GM18526 (cell line): ENCODE data around the gene EDIL3.

Experiments used
- POLR2A ChIP-seq: IDR thresholded peaks from 3 replicates; pipeline ENCODE4 v1.6.1; 2011; ENCODE audit not compliant: insufficient read length; ENCODE audit errors: extremely low read depth

The EDIL3 gene

DNA sequence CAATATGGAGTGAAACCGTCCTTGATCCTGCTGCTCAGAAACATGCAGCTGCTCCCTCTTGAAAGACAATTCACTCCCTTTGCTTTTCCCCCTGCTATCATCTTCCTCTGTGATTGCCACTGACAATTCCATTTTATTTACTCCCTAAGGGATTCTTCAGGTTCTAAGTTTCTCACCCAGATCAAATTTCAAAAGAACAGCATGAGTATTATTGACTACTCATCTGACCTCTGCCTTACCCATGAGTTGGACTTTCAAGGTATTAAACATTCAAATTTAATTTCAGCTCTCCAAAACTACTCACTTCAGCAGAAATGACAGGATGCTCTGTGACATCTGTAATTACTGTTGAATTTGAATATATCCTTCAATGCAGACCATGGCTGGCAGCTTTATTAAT is 427.5 kb downstream of the EDIL3 start:
- no peak for TF ChIP-seq POLR2A

DNA sequence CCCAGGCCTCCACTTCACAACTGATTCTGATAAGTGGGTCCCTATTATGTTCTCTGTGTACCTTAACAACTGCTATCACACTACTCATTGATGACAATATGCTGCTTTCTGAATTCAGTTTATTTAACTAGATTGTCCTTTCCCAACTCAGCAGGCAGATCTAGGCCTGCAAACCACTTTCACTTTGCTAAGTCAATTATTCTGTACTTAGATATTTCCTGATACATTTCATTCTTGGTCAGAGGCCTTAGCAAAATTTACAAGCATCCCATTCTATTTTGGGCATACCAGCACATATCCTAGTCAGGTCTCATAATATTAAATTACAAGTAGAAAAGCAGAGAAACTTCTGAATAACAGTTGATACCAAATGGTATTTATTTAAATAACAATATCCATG is 428.3 kb downstream of the EDIL3 start:
- no peak for TF ChIP-seq POLR2A

DNA sequence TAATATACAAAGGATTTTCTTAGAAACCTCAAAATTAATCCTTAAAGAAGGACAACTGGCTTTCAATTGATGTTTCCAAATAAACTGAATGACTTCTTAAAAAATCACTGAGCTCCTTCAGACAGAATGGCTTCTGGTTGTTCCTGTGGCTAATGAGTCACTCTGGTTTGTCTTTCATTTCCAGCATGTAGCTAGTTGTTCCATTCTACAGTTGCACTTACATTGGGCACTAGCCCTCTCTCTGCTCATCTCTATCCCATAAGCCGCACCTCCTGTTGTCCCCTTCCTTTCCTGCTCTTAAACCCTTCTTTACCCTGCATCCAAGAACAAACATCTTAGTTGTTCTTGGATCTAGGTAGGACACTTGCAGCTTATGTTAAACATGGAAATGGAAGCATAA is 428.8 kb downstream of the EDIL3 start:
- TF ChIP-seq POLR2A = no peak

DNA sequence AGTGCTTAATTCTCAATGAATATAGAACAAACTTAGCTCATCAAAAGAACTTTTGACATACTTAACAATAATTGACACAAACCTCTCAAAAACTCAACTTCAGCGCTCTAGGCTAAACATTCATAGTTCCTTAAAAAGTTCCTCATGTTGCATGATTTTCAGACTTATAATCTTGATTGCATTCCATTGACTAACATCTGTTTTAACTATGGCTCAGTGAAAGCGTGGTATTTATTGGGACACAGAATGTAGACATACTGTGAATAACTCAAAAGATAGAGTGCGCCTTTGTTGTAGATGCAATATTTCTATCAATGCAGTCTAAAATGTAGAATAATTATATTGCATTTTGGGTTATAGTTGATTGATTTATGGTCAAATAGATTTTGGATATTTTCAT is 436.9 kb downstream of the EDIL3 start:
- TF ChIP-seq POLR2A = no peak

DNA sequence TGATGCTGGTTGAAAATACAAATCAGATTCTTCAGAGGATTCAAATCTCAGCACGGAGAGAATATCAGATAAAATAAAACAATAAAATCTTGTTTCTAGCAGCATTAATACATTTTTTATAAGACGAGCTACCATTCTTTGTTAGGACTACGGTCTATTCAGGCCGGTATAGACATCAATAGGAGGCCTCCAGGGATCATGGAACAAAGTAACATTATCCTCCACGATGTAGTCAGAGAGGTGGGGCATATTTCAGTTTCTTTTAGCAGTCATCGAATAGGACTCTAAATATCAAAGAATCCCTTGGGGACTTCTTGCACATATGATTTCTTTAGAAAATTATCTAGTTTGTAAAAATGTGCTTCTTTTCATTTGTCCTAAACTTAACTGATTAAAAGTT is 438.2 kb downstream of the EDIL3 start:
- TF ChIP-seq POLR2A = no peak

DNA sequence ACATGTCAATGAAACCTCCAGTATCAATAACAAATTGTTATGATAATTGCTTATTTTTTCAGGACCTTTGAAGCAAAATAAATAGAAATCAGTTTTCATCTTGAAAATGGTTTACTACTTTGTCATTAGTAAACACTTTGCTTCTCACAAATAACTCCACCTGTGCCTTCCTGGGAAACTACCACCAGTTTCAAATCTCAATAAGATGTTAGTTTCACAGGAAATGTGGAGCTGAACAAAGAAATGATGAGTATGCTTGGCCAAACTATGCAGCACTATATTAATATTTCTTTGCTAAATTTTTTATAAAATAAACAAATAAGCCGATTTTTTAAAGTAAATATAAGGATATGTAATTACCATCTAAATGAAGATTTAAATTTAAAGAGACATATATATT is 442.5 kb downstream of the EDIL3 start:
- TF ChIP-seq POLR2A = no peak

DNA sequence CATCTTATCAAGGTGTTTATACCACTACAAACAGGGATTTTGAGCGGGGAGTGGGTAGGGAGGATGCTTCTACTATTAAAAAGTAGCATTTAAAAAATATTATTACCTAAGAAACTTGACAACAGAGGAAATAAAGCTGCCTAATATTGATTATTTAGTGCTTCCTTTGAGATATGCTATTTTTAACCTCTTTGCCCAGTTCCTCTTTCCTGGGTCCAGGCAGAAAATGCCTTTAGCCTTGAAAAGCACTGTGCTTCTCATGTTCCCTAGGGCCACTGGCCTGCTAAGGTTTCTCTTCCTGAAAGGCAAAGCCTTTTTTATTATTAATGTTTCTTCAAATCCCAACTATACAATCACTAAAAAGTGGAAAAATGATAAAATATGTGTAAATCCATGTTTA is 446.8 kb downstream of the EDIL3 start:
- no peak for TF ChIP-seq POLR2A

DNA sequence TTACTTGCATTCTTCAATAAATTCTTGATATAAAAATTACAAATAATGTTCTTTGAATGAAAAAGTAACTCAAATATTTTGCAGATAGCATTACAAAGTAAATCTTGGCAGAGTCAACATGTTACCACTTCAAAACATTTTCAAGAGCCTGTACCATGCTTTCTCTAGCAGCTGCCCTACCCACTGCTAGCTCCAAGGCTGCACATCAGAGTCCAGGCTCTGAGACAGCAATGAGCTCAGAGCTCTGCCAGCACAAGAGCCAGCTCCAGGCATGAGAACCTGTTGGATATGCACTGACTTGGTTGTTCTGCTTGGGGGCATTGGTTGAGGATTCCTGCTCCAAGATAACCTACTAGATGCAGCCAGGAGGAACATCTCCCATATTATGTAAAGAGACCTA is 452.7 kb downstream of the EDIL3 start:
- TF ChIP-seq POLR2A = no peak

DNA sequence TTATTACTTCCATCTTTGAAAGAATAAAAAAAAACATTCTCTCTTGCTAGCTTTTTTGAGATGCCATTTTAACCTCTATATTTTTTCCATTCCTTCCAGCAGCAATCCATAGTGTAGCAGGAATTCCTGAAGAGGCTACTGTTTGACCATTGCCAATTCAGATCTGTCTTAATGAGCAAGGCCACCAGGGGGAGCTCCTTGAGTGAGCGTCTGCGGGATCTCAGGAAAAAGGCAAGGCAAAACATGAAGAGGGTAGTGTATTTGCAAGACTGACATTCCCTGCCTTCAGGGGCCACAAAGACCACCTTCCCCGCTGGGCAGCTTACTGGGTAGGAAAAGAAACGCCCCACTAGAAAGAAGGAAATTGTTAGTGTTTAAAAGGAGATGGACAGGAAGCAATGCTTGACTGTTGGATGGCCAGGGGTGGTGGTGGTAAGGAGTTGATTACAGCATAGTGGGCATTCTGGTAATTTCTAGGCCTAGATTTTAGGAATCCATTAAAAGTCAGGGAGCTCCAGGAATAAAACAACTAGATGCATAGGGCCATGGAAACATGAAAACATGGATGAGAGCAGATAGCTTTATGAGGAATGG is 457.4 kb downstream of the EDIL3 start:
- TF ChIP-seq POLR2A = no peak

DNA sequence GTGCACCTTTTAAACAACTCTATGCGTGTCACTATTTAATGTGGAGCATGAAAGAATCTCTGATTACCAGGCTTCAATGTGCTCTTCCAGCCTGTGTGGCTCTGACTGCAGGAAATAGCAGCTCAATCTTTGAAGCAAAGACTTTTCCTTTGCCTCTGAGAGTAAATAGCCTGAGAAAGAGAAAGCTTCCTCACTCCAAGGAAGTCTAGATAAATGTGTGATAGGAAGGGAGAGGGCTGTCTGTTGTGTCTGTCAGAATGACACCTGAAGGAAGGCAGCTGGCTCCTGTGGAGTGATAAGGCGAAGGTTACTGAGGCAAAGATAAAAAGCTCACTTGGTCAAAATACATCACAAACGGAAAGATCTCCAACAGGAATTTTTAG is 458.7 kb downstream of the EDIL3 start:
- no peak for TF ChIP-seq POLR2A

DNA sequence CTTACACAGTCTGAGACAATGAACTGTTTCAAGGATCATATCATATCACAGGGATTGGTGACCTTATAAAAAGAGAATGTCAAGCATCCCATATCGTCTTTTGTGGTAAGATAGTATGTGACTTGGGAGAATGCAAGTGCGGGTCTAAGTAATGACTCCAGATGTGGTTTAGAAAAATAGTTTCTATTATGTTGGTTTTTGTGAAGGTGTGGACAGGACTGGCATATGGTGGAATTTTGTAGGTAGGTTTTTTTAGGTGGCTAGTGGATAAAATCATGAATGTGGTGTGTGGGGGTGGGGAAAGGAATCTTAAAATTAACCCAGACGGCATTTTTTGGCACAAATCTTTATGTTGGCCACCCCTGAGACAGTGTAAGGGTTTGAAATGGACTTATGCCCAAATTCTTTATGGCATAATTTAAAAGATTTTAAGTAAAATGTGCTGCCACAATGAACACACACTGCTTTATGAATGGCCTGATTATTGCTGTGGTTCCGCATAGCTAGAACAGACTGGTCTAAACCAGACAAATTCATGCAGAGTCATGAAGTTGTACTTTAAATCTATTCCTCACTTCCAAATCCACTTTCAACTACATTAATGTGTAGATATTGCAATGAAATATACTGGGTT is 459.2 kb downstream of the EDIL3 start:
- TF ChIP-seq POLR2A = no peak

DNA sequence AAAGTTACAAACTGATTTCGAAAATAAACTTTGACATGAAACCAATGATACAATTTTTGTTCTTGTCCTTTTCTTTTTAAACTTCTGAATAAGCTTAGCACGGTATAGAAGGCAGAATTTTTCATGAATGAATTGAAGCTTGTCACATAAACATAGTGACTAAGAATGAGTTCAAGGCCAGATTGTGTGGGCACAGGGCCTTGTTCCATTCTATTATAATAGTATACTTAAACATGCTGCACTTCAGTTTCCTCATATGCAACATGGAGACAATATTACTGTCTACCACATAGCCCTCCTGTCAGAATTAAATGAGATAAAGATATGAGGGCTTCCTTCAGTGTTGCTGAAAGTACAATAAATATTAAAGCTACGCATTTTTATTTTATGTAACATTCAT is 459.8 kb downstream of the EDIL3 start:
- TF ChIP-seq POLR2A = no peak

DNA sequence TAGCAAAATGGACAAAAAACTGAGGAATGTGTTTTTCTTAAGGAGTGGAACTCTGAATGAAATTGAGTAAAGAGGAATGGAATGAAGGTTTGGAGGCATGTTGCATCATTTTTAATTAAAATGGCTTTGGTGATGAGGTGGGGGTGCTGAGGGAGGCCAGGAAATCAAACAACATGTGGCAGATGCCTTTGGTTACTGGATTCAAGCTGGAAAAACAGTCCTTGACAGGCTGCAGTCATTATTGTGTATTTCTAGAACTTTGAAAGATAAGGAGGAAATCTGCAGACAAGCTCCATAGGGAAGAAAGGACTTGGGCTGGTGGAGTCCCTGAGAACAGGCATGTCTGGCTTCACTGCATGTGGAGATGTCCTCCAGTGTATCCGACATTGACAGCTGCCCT is 460.5 kb downstream of the EDIL3 start:
- TF ChIP-seq POLR2A = no peak

DNA sequence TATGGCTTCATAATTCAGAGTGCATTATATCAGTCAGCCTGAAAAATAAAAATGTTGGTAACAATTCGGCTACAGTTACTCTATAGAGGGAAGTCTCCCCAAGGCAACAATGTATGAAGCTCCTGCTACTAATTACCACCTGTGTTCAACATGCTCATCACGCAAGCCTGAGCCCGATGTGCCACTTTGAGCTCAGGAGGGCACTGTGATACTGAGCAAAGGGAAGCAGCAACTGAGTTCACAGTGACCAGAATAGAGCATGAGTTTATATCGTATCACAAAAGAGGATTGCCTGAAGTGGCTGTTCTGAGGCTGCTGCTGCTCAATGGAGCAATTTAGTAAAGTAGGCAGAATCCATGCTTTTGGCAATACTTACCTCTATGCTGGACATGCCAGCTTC is 462.0 kb downstream of the EDIL3 start:
- no peak for TF ChIP-seq POLR2A

DNA sequence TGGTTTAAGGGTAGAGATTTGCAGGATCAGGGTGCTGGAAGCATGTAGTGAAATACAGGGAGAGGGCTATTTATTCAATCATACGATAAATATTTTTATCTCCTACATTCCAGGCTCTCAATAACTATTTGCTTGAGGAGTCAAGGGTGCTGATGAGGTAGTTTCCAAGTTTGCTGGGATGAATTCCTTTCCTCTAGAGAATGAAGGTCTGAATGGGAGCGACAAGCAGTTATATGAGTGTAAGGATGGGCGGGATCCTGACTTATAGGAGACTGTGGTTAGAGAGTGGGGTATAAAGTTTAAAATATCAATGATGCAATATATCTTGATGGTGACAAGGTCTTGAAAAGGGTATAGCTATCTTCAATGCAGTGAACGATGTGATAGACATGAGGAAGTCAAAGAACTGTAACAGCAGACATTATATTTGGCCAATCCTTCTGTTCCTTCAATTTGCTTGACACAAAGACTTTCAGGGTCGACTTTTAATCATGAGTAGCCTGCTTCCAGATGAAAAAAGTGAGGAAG is 462.9 kb downstream of the EDIL3 start:
- TF ChIP-seq POLR2A = no peak

DNA sequence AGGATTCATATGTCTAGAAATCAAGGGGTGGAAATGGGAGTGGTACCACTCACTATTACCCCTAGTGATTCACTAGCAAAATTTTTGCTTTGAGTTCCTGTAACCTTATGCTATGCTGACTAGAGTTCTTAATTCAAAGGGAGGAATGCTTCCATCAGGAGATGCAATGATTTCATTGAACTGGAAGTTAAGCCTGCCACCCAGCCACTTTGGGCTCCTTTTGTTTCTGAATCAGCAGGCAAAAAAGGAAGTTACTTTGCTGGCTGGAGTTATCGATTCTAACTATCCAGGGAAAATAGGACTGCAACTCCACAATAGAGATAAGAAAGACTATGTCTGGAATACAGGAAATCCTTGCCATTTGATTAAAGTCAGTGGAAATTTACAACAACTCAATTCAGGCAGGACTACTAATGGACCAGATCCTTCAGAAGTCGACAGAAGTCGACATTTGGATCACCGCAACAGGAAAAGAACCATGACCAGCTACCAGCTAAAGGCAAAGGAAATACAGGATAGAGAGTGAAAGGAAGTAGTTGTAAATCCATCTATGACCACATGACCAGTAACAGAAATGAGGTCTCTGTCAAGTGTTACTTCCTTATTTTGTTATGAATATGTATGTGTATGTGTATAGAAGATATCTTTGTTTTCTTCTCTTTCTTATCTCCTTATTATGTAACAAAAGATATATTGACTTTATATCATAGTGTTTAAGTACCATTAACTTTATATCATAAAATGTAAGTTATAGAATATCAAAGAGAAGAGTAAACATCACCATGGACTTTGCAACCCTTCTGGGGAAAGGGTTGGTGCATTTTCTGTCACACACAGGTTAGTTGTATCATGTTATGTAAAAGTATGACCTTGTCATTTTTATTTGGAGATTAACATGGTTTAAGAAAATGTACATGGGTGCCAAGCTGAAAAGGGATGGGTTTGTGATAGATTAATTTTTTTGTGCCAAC is 465.3 kb downstream of the EDIL3 start:
- TF ChIP-seq POLR2A = no peak
